HFFc6 (cell line): ENCODE data around the gene GPR150. TPM values are rescaled to one million over a fixed set of nuclear protein-coding genes. Genes with fewer than 3 reads are reported as not detected.

Experiments used
- DNase-seq: peaks from one replicate; pipeline ENCODE4 v3.0.0-alpha.2; 2018
- H3K27ac Mint-ChIP-seq: 2 replicates; pipeline ENCODE4 v1.8.0; 2020; ENCODE audit warnings: mild to moderate bottlenecking, mixed read lengths
- H3K27me3 Mint-ChIP-seq: 2 replicates; pipeline ENCODE4 v1.8.0; 2021; ENCODE audit warnings: mild to moderate bottlenecking, moderate library complexity, mixed read lengths; ENCODE audit not compliant: insufficient read depth
- H3K36me3 Mint-ChIP-seq: 2 replicates; pipeline ENCODE4 v1.8.0; 2021; ENCODE audit warnings: low read depth, mixed read lengths
- H3K4me1 Mint-ChIP-seq: 2 replicates; pipeline ENCODE4 v1.8.0; 2020; ENCODE audit warnings: low read depth, mixed read lengths
- H3K4me3 Mint-ChIP-seq: 2 replicates; pipeline ENCODE4 v1.8.0; 2020; ENCODE audit warnings: mild to moderate bottlenecking, moderate library complexity, mixed read lengths
- H3K9me3 Mint-ChIP-seq: 2 replicates; pipeline ENCODE4 v1.8.0; 2020; ENCODE audit warnings: mild to moderate bottlenecking, mixed read lengths
- total RNA-seq, 6 experiments: library from RNA; stranded (reverse); fragmentation: NEBNext Ultra II Directional; extraction: Animal tissue kit (Norgen Biotek cat#: 25700); gene quantifications; 2 replicates in 1 of 6; 3 replicates in 5 of 6; pipeline ENCODE4 v1.2.3, GENCODE V29; 2021
- TF ChIP-seq, protein P1 (sequence below): fragments of 200-600 bp; sonication (generic); IDR thresholded peaks from 2 replicates; pipeline ENCODE4 v1.5.0; 2021; ENCODE audit warnings: antibody characterized with exemption, mild to moderate bottlenecking

The GPR150 gene
- total RNA-seq, 6 experiments from 2014 or later, result 0.14 to 0.35 (median 0.22) TPM

DNA sequence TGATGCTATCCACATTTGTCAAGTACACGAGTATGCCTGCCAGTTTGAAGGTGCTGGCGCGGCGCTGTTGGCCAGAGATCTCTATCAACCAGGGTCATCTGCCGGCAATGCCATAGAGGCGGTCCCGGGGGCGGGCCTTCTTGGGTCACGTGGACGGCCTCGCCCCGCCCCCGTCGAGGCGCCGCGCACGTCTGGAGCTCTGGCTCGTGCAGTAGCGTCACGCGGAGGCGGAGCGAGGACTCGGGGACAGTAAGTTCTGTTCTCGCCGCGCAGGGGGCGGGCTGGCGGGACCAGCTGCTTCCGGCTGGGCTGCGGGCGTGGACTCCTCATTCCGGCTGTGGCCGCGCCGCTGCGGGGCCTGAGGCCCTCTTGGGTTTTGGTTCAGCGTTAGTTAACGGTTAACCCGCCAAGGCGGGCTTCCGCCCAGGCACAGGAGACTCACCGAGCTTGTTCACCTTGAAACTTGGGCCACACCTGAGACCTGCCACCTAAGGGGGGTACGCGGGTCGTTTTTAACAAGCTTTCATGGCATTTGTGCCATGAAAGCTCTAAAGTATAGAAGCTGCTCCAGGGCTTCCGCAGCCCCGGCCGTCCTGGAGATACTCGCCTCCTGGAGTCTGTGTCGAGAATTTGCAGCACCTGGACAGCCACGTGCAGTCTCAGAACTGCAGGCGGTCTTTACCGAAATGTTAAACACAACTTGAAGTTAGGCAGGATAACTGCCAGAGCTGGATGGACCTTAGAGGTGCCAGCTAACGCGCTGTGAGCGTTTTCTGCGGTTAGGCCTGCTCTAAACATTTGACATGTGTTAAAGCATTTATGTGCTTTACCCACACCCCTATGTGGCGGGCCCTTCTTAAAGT lies 26.9 kb downstream of the GPR150 start, which contains the start of gene RFESD:
Gene RFESD, plus strand, starts transcription at position 209 of the 863 bp plus-strand sequence. CDS start 5,495 bp downstream, outside the sequence.
- TF ChIP-seq, protein P1, sequence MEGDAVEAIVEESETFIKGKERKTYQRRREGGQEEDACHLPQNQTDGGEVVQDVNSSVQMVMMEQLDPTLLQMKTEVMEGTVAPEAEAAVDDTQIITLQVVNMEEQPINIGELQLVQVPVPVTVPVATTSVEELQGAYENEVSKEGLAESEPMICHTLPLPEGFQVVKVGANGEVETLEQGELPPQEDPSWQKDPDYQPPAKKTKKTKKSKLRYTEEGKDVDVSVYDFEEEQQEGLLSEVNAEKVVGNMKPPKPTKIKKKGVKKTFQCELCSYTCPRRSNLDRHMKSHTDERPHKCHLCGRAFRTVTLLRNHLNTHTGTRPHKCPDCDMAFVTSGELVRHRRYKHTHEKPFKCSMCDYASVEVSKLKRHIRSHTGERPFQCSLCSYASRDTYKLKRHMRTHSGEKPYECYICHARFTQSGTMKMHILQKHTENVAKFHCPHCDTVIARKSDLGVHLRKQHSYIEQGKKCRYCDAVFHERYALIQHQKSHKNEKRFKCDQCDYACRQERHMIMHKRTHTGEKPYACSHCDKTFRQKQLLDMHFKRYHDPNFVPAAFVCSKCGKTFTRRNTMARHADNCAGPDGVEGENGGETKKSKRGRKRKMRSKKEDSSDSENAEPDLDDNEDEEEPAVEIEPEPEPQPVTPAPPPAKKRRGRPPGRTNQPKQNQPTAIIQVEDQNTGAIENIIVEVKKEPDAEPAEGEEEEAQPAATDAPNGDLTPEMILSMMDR, result peak; percentile 48
- H3K4me3 Mint-ChIP-seq, result peak within 1 kb of the TSS; percentile 89
- peak; percentile 96 for DNase-seq
- H3K27ac Mint-ChIP-seq, result peak within 1 kb of the TSS; percentile 90
- H3K4me1 Mint-ChIP-seq, result peaks cover 34% of the 10 kb centered on the region
- H3K9me3 Mint-ChIP-seq, result no peaks in the 10 kb centered on the region
- no peaks in the 10 kb centered on the region for H3K27me3 Mint-ChIP-seq
- no peaks in the 10 kb centered on the region for H3K36me3 Mint-ChIP-seq

DNA sequence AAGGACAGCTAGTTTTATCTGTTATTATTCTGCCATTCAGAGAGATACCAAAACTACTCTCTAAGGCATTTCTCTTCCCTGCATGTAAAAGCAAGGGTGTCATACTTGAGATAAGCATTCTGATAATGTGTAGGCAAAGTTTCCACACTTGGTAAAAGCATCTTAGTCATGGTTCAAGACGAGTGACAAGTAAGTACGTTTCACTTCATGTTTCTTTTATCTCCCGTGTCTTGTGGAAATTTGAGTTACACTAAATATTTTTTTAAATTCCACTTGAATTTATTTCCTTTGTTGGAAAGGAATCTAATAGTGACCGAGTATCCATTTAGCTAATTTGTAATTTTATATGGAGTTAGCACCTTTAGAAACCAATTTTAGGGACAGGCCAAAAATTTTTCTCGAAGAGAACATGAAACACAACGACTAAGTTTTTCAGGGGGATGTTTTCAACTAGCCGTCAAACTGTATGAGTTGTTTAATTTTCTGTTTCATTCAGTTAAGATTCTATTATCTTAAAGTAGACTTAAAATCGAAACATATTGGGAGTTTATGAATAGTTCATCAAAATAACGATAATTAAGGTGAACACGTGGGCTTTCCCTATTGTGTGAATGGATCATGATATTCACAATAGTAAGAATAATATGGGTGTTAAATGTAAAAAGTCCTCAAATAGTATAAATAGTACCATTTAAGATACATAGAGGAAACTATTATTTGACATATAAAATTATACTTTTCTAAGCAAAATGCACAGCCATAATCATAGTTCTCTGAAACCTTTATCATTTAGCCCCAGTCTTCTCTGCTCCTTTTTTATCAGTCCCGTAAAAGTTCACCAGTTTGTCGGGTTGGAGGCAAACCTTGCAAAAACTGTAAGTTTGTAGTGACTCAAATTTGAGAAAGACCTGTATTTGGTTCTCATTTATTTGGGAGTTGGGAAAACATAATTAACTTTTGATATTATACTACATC lies 28.3 kb downstream of the GPR150 start:
- Mint-ChIP-seq H3K4me3 (no peak overlapping the region), H3K27ac (no peak overlapping the region), H3K4me1 (peaks cover 28% of the 10 kb centered on the region), H3K9me3 (no peaks in the 10 kb centered on the region), H3K27me3 (no peaks in the 10 kb centered on the region), H3K36me3 (no peaks in the 10 kb centered on the region)
- DNase-seq, result no peak
- TF ChIP-seq, protein P1, result no peak

DNA sequence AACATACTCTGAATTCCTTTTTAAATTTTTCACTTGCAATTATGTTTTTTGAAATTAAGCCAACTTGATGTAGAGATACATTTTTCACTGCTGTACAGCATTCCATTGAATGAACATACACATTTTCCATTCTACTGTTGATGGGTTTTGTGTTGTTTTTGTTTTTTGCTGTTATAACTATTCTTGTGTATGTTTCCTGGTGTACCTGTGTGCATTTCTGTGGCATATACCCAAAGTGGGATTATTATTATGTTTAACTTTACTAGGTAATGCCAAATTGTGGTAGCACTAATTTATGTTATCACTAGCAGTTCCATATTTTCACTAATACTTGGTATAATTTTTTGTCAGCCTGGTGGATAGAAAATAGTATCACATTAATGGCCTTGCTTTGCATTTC lies 29.4 kb downstream of the GPR150 start:
- Mint-ChIP-seq H3K27me3 (no peaks in the 10 kb centered on the region), H3K4me1 (peaks cover 24% of the 10 kb centered on the region), H3K9me3 (no peaks in the 10 kb centered on the region), H3K36me3 (no peaks in the 10 kb centered on the region), H3K4me3 (no peak overlapping the region), H3K27ac (no peak overlapping the region)
- TF ChIP-seq, protein P1, result no peak
- DNase-seq, result no peak

DNA sequence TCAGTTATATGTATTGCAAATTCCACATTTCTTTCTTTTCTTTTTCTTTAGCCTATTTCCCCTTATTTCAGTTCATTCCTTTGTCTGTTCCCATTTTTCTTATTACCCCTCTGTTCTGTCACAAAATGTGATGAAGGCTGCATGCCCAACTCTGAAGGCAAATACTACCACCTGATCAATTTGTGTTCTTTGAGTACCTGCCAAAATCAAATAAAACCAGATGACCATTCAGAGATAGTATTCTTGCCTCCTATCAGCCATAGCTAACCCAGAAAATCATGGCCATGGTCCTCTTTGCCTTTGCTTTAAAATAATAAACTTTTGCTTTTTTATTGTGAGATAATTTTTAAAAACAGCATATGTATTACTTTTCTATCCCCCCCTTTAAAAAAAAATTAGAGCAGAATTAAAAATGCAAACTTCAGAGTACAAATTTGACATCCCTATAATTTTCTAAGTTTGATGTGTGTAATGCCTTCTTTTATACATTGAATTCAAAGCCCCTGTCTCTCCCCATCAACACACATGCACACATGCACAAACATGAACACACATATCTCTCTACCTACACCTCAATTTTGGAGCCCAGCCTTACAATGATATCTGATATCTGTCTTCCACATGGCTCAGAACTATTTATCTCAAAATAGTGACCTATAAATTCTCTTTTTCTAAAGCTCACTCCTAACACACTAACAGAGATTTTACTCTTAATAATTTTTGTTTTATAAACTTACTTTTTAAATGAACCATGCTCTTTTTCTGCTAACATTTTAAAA lies 30.1 kb downstream of the GPR150 start:
- TF ChIP-seq, protein P1, result no peak
- H3K4me1 Mint-ChIP-seq, result peaks cover 18% of the 10 kb centered on the region
- H3K9me3 Mint-ChIP-seq, result no peaks in the 10 kb centered on the region
- H3K36me3 Mint-ChIP-seq, result no peaks in the 10 kb centered on the region
- H3K27ac Mint-ChIP-seq, result no peak overlapping the region
- no peak overlapping the region for H3K4me3 Mint-ChIP-seq
- H3K27me3 Mint-ChIP-seq, result no peaks in the 10 kb centered on the region
- DNase-seq, result no peak

DNA sequence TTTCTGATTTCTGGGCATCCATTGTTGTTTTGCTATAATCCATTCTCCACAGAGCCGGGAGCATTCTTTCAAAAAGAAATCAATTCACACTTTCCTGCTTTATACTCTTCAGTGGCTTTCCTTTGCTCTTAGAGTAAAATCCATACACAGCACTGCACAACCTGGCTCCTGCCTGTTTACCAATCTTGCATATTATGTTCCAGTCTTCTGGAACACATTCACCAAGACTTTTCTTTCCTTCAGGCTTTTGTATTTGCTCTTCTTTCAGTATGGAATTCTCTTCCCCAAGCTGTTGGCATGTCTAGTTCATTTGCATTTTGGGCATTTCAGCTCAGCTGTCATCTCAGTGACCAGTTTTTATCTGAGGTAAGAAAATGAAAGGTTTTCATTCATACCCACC lies 33.0 kb downstream of the GPR150 start:
- H3K4me1 Mint-ChIP-seq, result peaks cover 4% of the 10 kb centered on the region; the same call in 1 of the 2 replicates
- H3K27me3 Mint-ChIP-seq, result no peaks in the 10 kb centered on the region
- no peak for DNase-seq
- no peaks in the 10 kb centered on the region for H3K9me3 Mint-ChIP-seq
- TF ChIP-seq, protein P1, result no peak
- no peaks in the 10 kb centered on the region for H3K36me3 Mint-ChIP-seq
- no peak overlapping the region for H3K4me3 Mint-ChIP-seq
- no peak overlapping the region for H3K27ac Mint-ChIP-seq
